SK-N-SH (cell line): ENCODE data around the gene SORBS1. TPM values are rescaled to one million over a fixed set of nuclear protein-coding genes. Genes with fewer than 3 reads are reported as not detected.

ENCODE experiments used
- CTCF ChIA-PET: fragments of 300-600, 350-600 bp; formaldehyde crosslinking; extraction: SDS; loops from one replicate; lab custom pipeline; 2021; lab: Yijun Ruan, JAX
- POLR2A ChIA-PET: fragments of 350-600 bp; sonication (Branson Sonifier 250); formaldehyde crosslinking; extraction: SDS; loops from one replicate; lab custom pipeline; 2020; ENCODE audit warnings: antibody characterized with exemption, inconsistent platforms; lab: Yijun Ruan, JAX
- DNase-seq: peaks from one replicate; pipeline ENCODE4 v3.0.0; 2012
- H2AFZ ChIP-seq: fragments of 200-600 bp; sonication (generic); 2 replicates; pipeline ENCODE4 v1.8.1; 2016; ENCODE audit warnings: antibody characterized with exemption, mild to moderate bottlenecking, low read depth
- H3F3A ChIP-seq: fragments of 200-600 bp; sonication (generic); replicated peaks from 2 replicates; pipeline ENCODE3; 2016; ENCODE audit warnings: antibody characterized with exemption, mild to moderate bottlenecking; ENCODE audit not compliant: insufficient read depth
- H3K27ac ChIP-seq, 2 experiments: fragments of 200-500 bp in 1 of 2; fragments of 200-600 bp in 1 of 2; sonication (Bioruptor generic) in 1 of 2; sonication (generic), shearing (Covaris generic) in 1 of 2; 2 replicates each; pipeline versions ENCODE4 v1.5.1 to v1.6.1; 2014 to 2016; ENCODE audit warnings: low read depth in 2 of 2, inconsistent platforms in 1 of 2, low read length in 1 of 2, mild to moderate bottlenecking in 1 of 2, mixed read lengths in 1 of 2
- H3K27me3 ChIP-seq: fragments of 200-600 bp; sonication (generic), shearing (Covaris generic); 2 replicates; pipeline ENCODE4 v1.6.1; 2016; ENCODE audit warnings: mixed run types; ENCODE audit not compliant: insufficient read depth
- H3K36me3 ChIP-seq, 2 experiments: fragments of 200-500 bp in 1 of 2; fragments of 200-600 bp in 1 of 2; sonication (Bioruptor generic) in 1 of 2; sonication (generic) in 1 of 2; replicated peaks in 1 of 2; 2 replicates each; pipeline versions ENCODE3 to v1.5.1; 2014 to 2016; ENCODE audit warnings: low read length in 1 of 2, mild to moderate bottlenecking in 1 of 2; ENCODE audit not compliant: insufficient read depth in 2 of 2, control insufficient read depth in 1 of 2
- H3K4me1 ChIP-seq, 2 experiments: fragments of 200-500 bp in 1 of 2; fragments of 200-600 bp in 1 of 2; sonication (Bioruptor generic) in 1 of 2; sonication (generic), shearing (Covaris generic) in 1 of 2; 2 replicates each; pipeline versions ENCODE4 v1.5.1 to v1.6.1; 2014 to 2016; ENCODE audit warnings: low read depth in 1 of 2, low read length in 1 of 2, mixed run types in 1 of 2; ENCODE audit not compliant: insufficient read depth in 2 of 2, control insufficient read depth in 1 of 2
- H3K4me2 ChIP-seq: fragments of 200-600 bp; sonication (generic), shearing (Covaris generic); 2 replicates; pipeline ENCODE4 v1.6.1; 2017; ENCODE audit warnings: mixed run types
- H3K4me3 ChIP-seq, 2 experiments: fragments of 200-500 bp in 1 of 2; fragments of 200-600 bp in 1 of 2; sonication (Bioruptor generic) in 1 of 2; sonication (generic), shearing (Covaris generic) in 1 of 2; 2 replicates each; pipeline versions ENCODE4 v1.5.1 to v1.8.1; 2014 to 2016; ENCODE audit warnings: low read depth in 2 of 2, inconsistent platforms in 1 of 2, low read length in 1 of 2, mild to moderate bottlenecking in 1 of 2, mixed read lengths in 1 of 2, moderate library complexity in 1 of 2
- H3K79me2 ChIP-seq: fragments of 200-600 bp; sonication (generic); 2 replicates; pipeline ENCODE4 v1.8.1; 2017; ENCODE audit warnings: mild to moderate bottlenecking; ENCODE audit not compliant: insufficient read depth
- H3K9ac ChIP-seq: fragments of 200-600 bp; sonication (generic); 2 replicates; pipeline ENCODE4 v1.6.1; 2017; ENCODE audit warnings: mixed run types
- H3K9me2 ChIP-seq: fragments of 200-600 bp; sonication (generic); 2 replicates; pipeline ENCODE4 v1.6.1; 2017; ENCODE audit warnings: mixed run types
- H3K9me3 ChIP-seq: fragments of 200-600 bp; sonication (generic); 2 replicates; pipeline ENCODE4 v1.6.1; 2017; ENCODE audit warnings: mixed run types, mild to moderate bottlenecking, moderate library complexity
- H4K20me1 ChIP-seq: fragments of 200-600 bp; sonication (generic); 2 replicates; pipeline ENCODE4 v1.6.1; 2017; ENCODE audit warnings: mild to moderate bottlenecking, mixed run types; ENCODE audit not compliant: insufficient read depth
- CTCF ChIP-seq: fragments of 200-600 bp; sonication (generic); IDR thresholded peaks from 2 replicates; pipeline ENCODE4 v1.6.1; 2017; ENCODE audit warnings: antibody characterized with exemption, mild to moderate bottlenecking, moderate library complexity
- FOSL2 ChIP-seq: IDR thresholded peaks from 2 replicates; pipeline ENCODE4 v1.4.0; 2012; ENCODE audit warnings: low read depth, mild to moderate bottlenecking, moderate library complexity, borderline replicate concordance
- GABPA ChIP-seq: IDR thresholded peaks from 2 replicates; pipeline ENCODE4 v1.4.0; 2012; ENCODE audit warnings: low read depth, mild to moderate bottlenecking
- IRF3 ChIP-seq: fragments of 150-350 bp; IDR thresholded peaks from 2 replicates; pipeline ENCODE4 v1.6.1; 2016; ENCODE audit warnings: mild to moderate bottlenecking, low read depth, low read length
- JUND ChIP-seq: IDR thresholded peaks from 2 replicates; pipeline ENCODE4 v1.4.0; 2012
- MAX ChIP-seq: IDR thresholded peaks from 2 replicates; pipeline ENCODE4 v1.4.0; 2012; ENCODE audit warnings: low read depth
- MEF2A ChIP-seq: IDR thresholded peaks from 2 replicates; pipeline ENCODE4 v1.4.0; 2012; ENCODE audit warnings: low read depth, borderline replicate concordance
- MXI1 ChIP-seq: IDR thresholded peaks from 2 replicates; pipeline ENCODE4 v1.6.1; 2012; ENCODE audit warnings: mild to moderate bottlenecking, low read depth, low read length, improper control_type of control experiment
- NRF1 ChIP-seq: IDR thresholded peaks from 2 replicates; pipeline ENCODE4 v1.6.1; 2012; ENCODE audit warnings: low read depth, mild to moderate bottlenecking, low read length
- PBX3 ChIP-seq: IDR thresholded peaks from 2 replicates; pipeline ENCODE4; 2012
- POLR2AphosphoS5 ChIP-seq: IDR thresholded peaks from 2 replicates; pipeline ENCODE4 v1.6.1; 2012; ENCODE audit warnings: low read depth, low read length
- RAD21 ChIP-seq: IDR thresholded peaks from 2 replicates; pipeline ENCODE4 v1.6.1; 2012; ENCODE audit warnings: mild to moderate bottlenecking, low read length
- RCOR1 ChIP-seq: fragments of 150-350 bp; IDR thresholded peaks from 2 replicates; pipeline ENCODE4 v1.6.1; 2017; ENCODE audit warnings: antibody characterized with exemption, low read length
- RFX5 ChIP-seq: IDR thresholded peaks from 2 replicates; pipeline ENCODE4 v1.6.1; 2012; ENCODE audit warnings: mild to moderate bottlenecking, improper control_type of control experiment, low read length
- RXRA ChIP-seq: IDR thresholded peaks from 2 replicates; pipeline ENCODE4 v1.4.0; 2012; ENCODE audit warnings: low read depth, mild to moderate bottlenecking, borderline replicate concordance
- SMC3 ChIP-seq: IDR thresholded peaks from 2 replicates; pipeline ENCODE4 v1.6.1; 2012; ENCODE audit warnings: low read depth, low read length, improper control_type of control experiment
- USF1 ChIP-seq: IDR thresholded peaks from 2 replicates; pipeline ENCODE4 v1.4.0; 2012; ENCODE audit warnings: low read depth, borderline replicate concordance
- USF2 ChIP-seq: fragments of 150-350 bp; IDR thresholded peaks from 2 replicates; pipeline ENCODE4 v1.6.1; 2017; ENCODE audit warnings: antibody characterized with exemption, low read length, low read depth, borderline replicate concordance
- YY1 ChIP-seq: IDR thresholded peaks from 2 replicates; pipeline ENCODE4 v1.4.0; 2012; ENCODE audit warnings: low read depth, mild to moderate bottlenecking
- WGBS: methylation state at CpG from one replicate; pipeline ENCODE4 v1.1.6; 2017; ENCODE audit warnings: low lambda C conversion rate; 5-methylcytosine and 5-hydroxymethylcytosine counted together
- polyA plus RNA-seq, 3 experiments: library from polyadenylated mRNA; depleted of rRNA; stranded (reverse); fragments of >200 nt; gene quantifications; 2 replicates each; pipeline ENCODE4 v1.2.3, GENCODE V29; 2012

The SORBS1 gene
- polyA plus RNA-seq, 1 of the 3 experiments (the other 2 are of a cell fraction), result 0.36 TPM

- no peak overlapping the region for H3K27ac ChIP-seq
- ChIA-PET CTCF (interaction anchor here (0.6 to 4.7 kb wide), 5 partner anchors 18 to 114 kb away, joined by 3 to 17 read pairs (median 8); no protein-coding TSS in a partner anchor), POLR2A (no interaction called here)
- no peaks in the 10 kb centered on the region for H4K20me1 ChIP-seq
- peaks cover 3 to 30% of the 10 kb centered on the region in 2 experiments for H3K36me3 ChIP-seq
- no peak overlapping the region for H3K4me2 ChIP-seq
- DNase-seq, result no peak
- H3K4me3 ChIP-seq, result no peak overlapping the region
- no peaks in the 10 kb centered on the region for H3K27me3 ChIP-seq
- no peaks in the 10 kb centered on the region for H3K9me2 ChIP-seq
- WGBS, result 83% methylated on average over 7 of the region's 7 CpGs
- peaks cover 9% of the 10 kb centered on the region for H3F3A ChIP-seq
- no peak overlapping the region for H3K9ac ChIP-seq
- no peak overlapping the region for H2AFZ ChIP-seq
- H3K79me2 ChIP-seq, result 0 out of 2 replicates have a peak, but pooled peaks cover 3% of the 10 kb centered on the region
- TF ChIP-seq NRF1 (no peak), RXRA (no peak), USF1 (no peak), IRF3 (no peak), MEF2A (no peak), RFX5 (no peak), MAX (no peak), RCOR1 (no peak), PBX3 (no peak), SMC3 (no peak), GABPA (no peak), CTCF (no peak), MXI1 (no peak), POLR2AphosphoS5 (no peak), FOSL2 (no peak), RAD21 (no peak), JUND (no peak), USF2 (no peak), YY1 (no peak)
- no peaks in the 10 kb centered on the region for H3K9me3 ChIP-seq
- H3K4me1 ChIP-seq, result peaks cover 7 to 28% of the 10 kb centered on the region in 2 experiments; a peak in 3 of 4 replicates
These were observed 297.3 kb downstream of the SORBS1 start for GRCh38 chr10:95263864-95264226.
